Measurements from ENCODE around the gene GRK5.
"Not testable (repeated sequence)": the region's sequence is repeated elsewhere in the genome, so short reads cannot be mapped to it uniquely, and the experiment has no call there.

GRK5 gene

GRCh38 chr10:119268871-119269506 lies 61.6 kb downstream of the GRK5 start:
- no peak overlapping the region for H3K4me3 ChIP-seq (ENCODE audit: low read depth, low read length)
- TF ChIP-seq CTCF (IDR thresholded peaks at IDR 0.05; ENCODE audit: low read depth, low read length), result no peak

DNA sequence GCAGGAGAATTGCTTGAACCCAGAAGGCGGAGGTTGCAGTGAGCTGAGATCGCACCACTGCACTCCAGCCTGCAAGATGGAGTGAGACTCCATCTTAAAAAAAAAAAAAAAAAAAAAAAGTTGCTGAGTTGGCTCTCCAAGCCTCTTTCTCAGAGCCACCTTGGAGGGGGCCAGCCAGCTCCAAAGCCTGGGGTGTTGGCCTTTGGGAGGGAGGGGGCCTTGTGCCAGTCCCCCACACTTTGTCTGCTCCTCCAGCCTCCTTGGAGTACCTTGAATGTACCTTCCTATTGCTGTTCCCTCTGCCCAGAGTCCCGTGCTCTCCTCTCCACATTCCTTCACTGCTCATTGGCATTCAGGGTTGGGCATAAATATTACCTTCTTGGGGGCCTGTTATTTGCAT lies 62.4 kb downstream of the GRK5 start:
- no peak overlapping the region for H3K4me3 ChIP-seq (ENCODE audit: low read depth, low read length)
- no peak for TF ChIP-seq CTCF (IDR thresholded peaks at IDR 0.05; ENCODE audit: low read depth, low read length)

- TF ChIP-seq CTCF (IDR thresholded peaks at IDR 0.05; ENCODE audit: low read depth, low read length), result no peak
- peak overlapping the region; percentile 29 for H3K4me3 ChIP-seq (ENCODE audit: low read depth, low read length)
Observed at GRCh38 chr10:119270762-119271366, 63.5 kb downstream of the GRK5 start.

- H3K4me3 ChIP-seq (ENCODE audit: low read depth, low read length), result not testable (repeated sequence)
Observed at GRCh38 chr10:119272338-119272734, 65.0 kb downstream of the GRK5 start.

DNA sequence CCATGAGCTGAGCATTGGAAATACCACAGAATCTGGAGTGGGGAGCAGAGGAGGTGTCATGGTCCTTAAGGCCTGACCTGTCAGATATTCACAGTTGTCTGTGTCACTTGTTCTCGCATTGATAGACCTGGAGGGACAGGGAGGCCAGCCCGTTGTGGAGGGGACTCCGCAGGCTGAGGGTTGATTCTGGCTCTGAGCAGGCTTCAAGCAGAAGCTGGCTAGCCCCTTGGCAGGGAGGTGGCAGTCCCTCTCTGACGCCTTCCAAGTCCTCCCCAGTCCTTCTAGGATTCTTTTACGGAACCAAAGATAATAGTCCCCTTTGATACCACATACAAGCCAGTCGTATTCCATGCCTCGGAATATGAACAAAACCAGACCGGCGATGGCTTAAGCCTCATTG lies 65.4 kb downstream of the GRK5 start:
- TF ChIP-seq CTCF (IDR thresholded peaks at IDR 0.05; ENCODE audit: low read depth, low read length), result no peak
- no peak overlapping the region for H3K4me3 ChIP-seq (ENCODE audit: low read depth, low read length)

GRCh38 chr10:119273413-119273812 lies 66.0 kb downstream of the GRK5 start:
- TF ChIP-seq CTCF (IDR thresholded peaks at IDR 0.05; ENCODE audit: low read depth, low read length), result no peak
- H3K4me3 ChIP-seq (ENCODE audit: low read depth, low read length), result no peak overlapping the region

DNA sequence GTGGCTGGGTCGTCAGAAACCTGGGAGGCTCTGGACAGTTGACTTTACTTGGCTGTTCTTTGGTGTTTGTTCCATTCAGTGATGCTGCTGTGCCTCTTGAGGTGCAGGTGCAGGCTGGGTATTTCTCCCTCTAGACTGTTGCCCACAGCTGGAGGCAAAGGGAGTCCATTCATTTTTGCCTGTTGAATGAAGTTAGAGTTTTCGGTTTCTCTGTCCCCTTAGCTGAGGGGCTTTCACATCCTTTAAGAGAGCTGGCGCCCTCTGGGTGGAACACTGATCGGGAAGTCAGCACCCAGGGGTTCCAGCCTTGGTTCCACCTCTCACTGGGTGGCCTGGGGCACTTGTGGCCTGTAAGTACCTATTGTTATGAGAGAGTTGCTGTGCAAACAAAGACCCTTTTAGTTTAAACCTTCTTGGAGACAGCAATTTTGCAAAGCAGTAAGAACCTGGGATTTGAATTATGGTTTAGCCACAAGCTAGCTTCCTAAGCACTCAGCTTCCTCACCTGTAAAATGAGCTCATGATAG lies 67.2 kb downstream of the GRK5 start:
- TF ChIP-seq CTCF (IDR thresholded peaks at IDR 0.05; ENCODE audit: low read depth, low read length), result no peak
- H3K4me3 ChIP-seq (ENCODE audit: low read depth, low read length), result no peak overlapping the region

Measured in WI38 (cell line).